Measurements from ENCODE around the gene ARHGAP9. TPM values are rescaled to one million over a fixed set of nuclear protein-coding genes. Genes with fewer than 3 reads are reported as not detected.
A peak's percentile ranks its signal among the peaks of the same experiment; 100 is the strongest.

ARHGAP9 gene
- total RNA-seq, 1 donor from 2014 or later = 5.0 TPM

- no peak for DNase-seq
These were observed 12.0 kb upstream of the ARHGAP9 start for GRCh38 chr12:57491393-57492280.

DNA sequence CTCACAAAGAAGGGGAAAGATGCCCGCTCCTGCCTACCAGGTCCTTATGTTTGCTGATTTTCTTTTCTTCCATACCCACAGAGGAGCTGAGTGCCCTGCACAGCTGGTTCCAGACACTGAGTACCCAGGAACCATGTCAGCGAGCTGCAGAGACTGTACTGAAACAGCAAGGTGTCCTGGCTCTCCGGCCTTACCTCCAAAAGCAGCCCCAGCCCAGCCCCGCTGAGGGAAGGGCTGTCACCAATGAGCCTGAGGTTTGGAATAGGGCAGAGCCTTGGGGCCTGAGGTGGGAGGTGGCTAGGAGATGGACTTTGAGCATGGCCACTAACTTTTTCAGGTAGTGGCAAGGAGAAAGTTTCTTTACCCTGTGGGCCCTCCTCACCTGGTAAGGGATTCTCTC, 10.5 kb upstream of the ARHGAP9 start:
- DNase-seq = no peak

DNA sequence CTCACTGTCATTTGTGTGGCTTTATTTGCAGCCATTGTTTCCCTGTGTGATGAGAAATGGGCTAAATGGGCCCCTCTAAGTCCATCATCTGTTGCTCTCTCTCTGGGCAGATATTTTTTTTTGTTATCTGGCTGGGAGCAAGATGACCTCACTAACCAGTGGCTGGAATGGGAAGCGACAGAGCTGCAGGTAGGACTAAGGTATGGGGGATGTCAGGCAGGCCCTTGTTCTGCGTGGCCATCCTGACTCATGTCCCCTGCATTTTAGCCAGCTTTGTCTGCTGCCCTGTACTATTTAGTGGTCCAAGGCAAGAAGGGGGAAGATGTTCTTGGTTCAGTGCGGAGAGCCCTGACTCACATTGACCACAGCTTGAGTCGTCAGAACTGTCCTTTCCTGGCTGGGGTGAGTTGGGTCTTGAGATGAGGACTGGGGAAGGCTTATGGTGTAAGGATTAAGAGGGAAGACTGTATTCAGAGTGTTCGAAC, 9.5 kb upstream of the ARHGAP9 start:
- no peak for DNase-seq

DNA sequence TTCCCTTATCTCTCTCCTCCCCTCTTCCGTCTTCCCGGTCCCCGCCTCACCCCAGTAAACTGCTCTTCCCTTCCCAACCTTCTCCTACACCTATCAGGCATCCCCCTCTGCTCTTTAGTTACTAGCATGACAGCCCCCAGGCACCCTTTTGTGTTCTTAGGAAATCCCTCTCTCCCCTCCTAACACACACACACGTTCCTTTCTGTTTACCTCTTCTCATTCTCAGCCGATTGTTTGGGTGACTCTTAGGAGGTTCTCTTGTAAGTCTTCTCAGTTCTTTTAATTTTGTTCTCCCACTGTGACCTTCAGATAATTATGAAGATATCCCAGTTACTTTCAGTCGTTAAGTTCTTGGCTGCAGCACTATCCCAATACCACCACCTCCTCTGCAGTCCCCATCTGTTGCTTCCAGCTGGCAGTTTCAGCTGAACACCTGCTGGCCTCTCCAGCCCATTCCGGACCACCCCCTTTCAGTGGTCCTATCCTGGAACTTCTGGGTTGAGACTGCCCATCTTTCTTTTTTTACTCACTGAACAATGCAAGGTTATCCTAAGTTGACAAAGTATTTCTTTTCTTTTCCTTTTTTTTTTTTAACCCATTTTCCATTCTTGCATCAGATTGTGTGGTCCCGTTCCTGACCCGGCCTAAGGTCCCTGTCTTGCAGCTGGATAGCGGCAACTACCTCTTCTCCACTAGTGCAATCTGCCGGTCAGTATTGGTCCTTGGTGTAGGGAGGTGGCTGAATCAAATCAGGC, 8.9 kb upstream of the ARHGAP9 start:
- DNase-seq = no peak

DNA sequence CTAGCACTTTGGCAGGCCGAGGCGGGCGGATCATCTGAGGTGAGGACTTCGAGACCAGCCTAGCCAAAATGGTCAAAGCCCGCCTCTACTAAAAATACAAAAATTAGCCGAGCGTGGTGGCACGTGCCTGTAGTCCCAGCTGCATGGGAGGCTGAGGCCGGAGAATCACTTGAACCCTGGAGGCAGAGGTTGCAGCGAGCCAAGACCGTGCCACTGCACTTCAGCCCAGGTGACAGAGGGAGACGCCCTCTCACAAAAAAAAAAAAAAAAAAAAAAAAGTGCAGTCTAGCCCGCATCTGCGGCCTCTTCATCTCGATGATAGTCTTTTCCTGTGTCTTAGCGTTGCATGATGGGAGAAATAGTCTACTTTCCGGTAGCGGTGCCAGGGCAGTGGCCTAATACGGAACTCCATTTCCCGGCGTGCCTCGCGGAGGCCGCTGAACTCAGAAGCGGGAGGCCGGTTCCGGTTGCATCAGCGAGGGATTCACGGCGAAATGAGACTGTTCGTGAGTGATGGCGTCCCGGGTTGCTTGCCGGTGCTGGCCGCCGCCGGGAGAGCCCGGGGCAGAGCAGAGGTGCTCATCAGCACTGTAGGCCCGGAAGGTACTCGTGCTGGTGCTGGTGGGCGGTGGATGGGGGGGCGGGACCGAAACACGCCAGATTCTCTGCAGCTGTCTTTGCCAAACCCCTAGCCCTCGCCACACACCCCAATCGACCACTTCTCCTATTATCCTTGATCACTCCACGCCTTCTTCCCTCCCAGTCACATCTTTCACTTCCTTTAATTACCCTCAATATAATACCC, 8.1 kb upstream of the ARHGAP9 start, which contains the start of gene MARS1:
Gene MARS1 (plus strand): TSS at position 472 of the 805 bp plus-strand sequence. CDS start 23 bp downstream, at position 495.
- peak; percentile 96 for DNase-seq

DNA sequence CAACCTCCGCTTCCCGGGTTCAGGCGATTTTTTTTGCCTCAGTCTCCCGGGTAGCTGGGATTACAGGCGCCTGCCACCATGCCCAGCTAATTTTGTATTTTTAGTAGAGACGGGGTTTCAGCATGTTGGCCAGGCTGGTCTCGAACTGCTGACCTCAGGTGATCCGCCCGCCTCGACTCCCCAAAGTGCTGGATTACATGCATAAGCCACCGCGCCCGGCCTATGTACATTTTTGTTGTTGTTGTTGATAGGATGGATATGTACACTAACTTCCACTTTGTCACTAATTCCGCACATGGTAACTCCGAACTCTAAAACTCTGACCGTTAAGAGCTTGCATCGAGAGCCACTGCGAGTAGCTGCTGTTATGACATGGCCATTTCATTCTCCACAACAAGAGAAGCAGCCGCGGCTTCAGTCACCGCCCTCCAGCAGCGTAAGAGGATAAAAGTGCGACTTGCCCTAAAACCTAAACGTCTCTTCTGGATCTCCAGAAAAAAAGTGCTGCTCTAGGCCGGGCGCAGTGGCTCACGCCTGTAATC, 7.5 kb upstream of the ARHGAP9 start:
- no peak for DNase-seq

DNA sequence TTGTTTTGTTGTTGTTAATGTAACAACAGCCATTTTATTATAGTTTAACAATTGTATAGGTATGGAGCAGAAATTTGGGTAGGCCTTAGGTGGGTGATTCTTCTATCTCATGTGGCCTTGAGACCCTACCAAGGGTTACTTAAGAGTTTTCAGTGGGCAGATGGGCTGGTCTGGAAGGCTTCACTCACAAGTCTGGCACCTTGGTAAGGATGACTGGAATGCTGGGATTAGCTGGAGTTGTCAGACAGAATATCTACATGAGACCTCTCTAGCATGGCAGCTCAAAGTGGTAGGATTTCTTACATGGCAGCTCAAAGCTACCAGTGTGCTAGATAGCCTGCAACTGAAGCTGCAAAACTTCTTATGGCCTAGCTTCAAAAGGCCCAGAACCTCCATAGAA, 6.0 kb upstream of the ARHGAP9 start:
- no peak for DNase-seq

- no peak for DNase-seq
These were observed 3.8 kb upstream of the ARHGAP9 start for GRCh38 chr12:57483466-57483865.

DNA sequence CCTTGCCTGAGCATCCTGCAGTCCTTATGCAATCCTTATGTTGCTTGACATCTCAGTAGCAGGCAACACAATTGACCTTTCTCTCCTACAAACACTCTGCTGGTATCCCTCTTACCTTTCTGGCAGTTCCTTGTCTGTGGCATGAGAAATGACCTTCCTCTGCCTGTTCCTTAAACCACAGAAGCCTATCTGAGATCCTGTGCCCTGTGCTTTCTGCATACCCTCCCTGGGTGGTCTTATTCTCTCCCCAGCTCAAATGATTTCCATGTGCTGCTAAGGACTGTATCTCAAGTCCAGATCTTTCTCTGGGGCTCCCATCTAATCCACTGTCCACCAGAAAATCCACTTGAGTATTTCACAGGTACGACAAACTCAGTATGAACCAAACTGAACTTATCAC, 2.0 kb upstream of the ARHGAP9 start:
- no peak for DNase-seq

GRCh38 chr12:57479043-57479375, 657 bp downstream of the ARHGAP9 start:
- no peak for DNase-seq

DNA sequence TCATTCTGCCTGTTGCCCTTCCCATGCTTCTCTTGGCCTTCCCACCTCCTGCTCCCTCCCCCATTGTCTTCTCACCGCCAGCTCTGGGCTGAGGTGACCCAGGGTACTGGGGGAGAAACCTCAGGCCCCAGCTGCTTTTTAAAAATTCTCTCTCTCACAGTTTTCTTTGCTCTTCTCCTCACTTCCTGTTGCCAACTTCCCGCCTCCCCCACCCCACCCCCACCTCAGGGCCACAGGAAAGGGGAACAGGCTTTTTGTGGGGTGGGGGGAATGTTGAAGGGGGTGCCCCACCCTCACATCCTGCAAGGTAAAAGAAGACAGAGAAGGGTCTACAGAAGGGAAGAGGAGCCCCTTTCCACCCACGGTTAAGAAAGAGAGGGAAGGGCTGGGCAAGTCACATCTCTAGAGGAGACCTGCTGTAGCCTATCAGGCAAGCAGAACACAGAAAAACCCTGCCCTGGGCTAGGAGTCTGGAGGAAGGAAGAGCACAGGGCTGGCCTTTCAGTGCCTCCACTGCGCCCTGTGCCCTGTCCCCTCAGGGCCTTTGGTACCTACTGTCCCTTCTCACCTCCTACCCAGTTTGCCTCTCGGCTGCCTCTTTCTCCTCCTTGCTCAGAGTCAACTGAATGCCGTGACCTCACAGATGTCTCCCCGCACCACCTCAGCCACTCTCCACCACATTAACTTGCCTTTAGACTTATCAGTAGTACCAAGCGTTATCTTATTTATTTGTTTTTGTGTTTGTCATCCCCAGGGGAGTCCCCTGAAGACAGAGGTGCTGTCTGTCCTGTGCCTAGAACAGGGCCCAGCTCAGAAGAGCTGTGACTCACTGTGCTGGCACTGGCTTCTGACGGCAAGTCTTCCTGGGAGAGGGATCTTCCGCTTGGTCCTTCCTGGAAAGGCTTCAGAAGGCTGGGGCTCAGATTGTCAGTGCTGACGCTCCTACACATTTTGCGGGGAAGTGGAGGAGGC, 1.7 kb downstream of the ARHGAP9 start:
- no peak for DNase-seq

- DNase-seq = no peak
These were observed 2.5 kb downstream of the ARHGAP9 start for GRCh38 chr12:57476993-57477709.

- DNase-seq = no peak
These were observed 3.3 kb downstream of the ARHGAP9 start for GRCh38 chr12:57476162-57476992.

- DNase-seq = no peak
These were observed 4.2 kb downstream of the ARHGAP9 start for GRCh38 chr12:57475271-57476161.

DNA sequence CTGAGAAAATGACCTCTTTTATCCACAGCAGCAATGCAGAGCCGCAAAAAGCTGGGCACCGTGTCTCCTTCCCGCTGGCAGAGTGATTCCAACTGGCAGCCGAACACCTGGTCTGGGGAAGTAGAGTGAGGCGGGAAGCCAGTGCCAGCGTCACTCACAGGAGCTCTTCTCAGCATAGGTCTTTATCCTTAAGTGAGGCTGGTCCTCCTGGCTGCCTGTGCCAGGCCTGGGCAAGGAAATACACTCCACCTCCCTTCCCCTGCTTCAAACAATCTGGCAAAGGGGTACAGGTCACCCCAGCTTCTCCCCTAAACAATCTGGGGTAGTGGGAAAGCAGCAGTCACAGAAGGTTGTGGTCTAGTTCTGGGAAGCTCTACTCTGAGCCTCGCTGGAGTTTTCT, 4.8 kb downstream of the ARHGAP9 start:
- no peak for DNase-seq

DNA sequence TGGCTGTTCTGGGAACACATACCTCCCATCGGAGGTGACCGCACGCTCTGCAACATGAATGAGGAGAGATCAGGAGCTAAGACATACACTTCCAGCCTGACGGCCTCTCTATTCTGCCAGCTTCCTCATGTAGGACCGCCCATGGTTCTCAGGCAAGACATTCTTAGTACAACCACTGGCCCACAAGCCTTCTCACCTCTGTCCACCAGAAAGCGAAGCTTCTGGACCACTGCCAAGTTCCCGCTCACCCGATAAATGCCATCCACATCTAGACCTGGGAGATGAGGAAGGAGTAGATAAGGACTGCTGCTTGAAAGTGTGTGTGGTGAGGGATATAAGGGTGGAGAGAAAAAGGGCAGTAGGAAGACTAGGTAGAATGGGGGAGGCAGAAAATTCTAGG, 5.2 kb downstream of the ARHGAP9 start:
- DNase-seq = no peak

DNA sequence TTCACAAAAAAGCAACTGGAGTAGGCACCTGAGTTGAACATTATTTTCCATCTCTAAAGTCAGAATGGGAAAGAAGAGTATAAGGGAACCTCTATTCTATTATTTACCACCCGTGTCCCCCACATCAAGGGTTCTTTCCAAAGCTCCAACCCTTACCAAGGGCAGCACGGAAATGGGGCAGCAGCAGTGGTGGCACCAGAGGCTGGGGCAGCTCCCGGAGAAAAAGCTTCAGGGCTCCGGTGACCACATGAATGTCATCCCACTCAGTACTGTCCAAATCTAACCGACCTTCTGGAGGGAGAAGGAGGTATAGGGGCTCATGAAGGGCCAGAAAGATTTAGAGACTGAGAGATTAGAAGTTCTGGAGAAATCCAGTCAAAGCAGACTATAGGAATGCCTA, 5.8 kb downstream of the ARHGAP9 start:
- no peak for DNase-seq

GRCh38 chr12:57473392-57473791, 6.3 kb downstream of the ARHGAP9 start:
- no peak for DNase-seq
